ENCODE data around the gene THRB.

DNA sequence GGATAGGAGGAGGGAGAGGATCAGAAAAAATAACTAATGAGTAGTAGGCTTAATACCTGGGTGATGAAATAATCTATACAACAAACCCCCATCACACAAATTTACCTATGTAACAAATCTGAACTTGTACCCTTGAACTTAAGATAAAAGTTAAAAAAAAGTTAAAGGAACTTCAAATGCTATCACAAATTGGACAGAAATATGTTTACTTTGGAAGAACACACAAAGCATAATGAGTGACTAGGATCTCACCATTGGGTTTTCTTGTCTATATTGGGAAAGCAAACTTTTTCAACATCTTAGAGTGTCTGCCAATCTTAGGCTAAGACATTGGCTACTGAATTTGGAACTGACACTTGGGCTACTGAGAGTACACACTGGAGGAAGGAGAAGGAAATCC lies 140.4 kb downstream of the THRB start:
- TF ChIP-seq EP300 (IDR thresholded peaks at IDR 0.05) (no peak), CTCF (IDR thresholded peaks at IDR 0.05) (no peak)

All from upper lobe of left lung (tissue), 4 donors.